Choroid plexus epithelial cell (primary cell): ENCODE data around the gene RSPO1.

Experiments used
- DNase-seq: peaks from one replicate; pipeline ENCODE4 v3.0.0-alpha.2; 2010; ENCODE audit warnings: low read depth
- H3K4me3 ChIP-seq: 2 replicates; pipeline ENCODE4 v1.5.1; 2011; ENCODE audit warnings: low read depth, mild to moderate bottlenecking, control low read depth, low read length, moderate library complexity
- CTCF ChIP-seq: conservative IDR thresholded peaks from 2 replicates; pipeline ENCODE4 v1.5.1; 2011; ENCODE audit warnings: low read depth, mild to moderate bottlenecking, control low read depth, inconsistent platforms, low read length, moderate library complexity

The RSPO1 gene

GRCh38 chr1:37609002-37609401 is 25.7 kb downstream of the RSPO1 start:
- DNase-seq, result no peak
- no peak for TF ChIP-seq CTCF
- no peak overlapping the region for H3K4me3 ChIP-seq

GRCh38 chr1:37606481-37607263 is 28.0 kb downstream of the RSPO1 start:
- no peak for TF ChIP-seq CTCF
- DNase-seq, result peak; percentile 62
- H3K4me3 ChIP-seq, result no peak overlapping the region

GRCh38 chr1:37605806-37606474 is 28.8 kb downstream of the RSPO1 start:
- TF ChIP-seq CTCF, result no peak
- peak; percentile 1 for DNase-seq
- H3K4me3 ChIP-seq, result no peak overlapping the region

GRCh38 chr1:37605061-37605650 is 29.5 kb downstream of the RSPO1 start:
- DNase-seq, result no peak
- no peak overlapping the region for H3K4me3 ChIP-seq
- no peak for TF ChIP-seq CTCF

- TF ChIP-seq CTCF, result peak; percentile 84
- DNase-seq, result peak; percentile 50
- H3K4me3 ChIP-seq, result no peak overlapping the region
Measured at GRCh38 chr1:37602750-37603694, 31.7 kb downstream of the RSPO1 start.

GRCh38 chr1:37601441-37601840 is 33.3 kb downstream of the RSPO1 start:
- no peak for TF ChIP-seq CTCF
- H3K4me3 ChIP-seq, result no peak overlapping the region
- DNase-seq, result no peak
